WTC11 (cell line): ENCODE results near the gene RNF121. TPM values are rescaled to one million over a fixed set of nuclear protein-coding genes. Genes with fewer than 3 reads are reported as not detected.

Source experiments
- ATAC-seq: fragments of 200-7000 bp; cut with Tn5 transposase; 2 replicates; pipeline ENCODE4 v1.10.0; 2021; ENCODE audit warnings: mild to moderate bottlenecking, moderate library complexity
- CTCF ChIA-PET: fragments of 300-600 bp; sonication (Branson Sonifier 250); formaldehyde crosslinking; loops from one replicate; lab custom pipeline; 2021; ENCODE audit warnings: antibody characterized with exemption; lab: Charles Lee
- POLR2A ChIA-PET: fragments of 350-600 bp; sonication (Branson Sonifier 250); formaldehyde crosslinking; loops from one replicate; lab custom pipeline; 2021; ENCODE audit warnings: antibody characterized with exemption; lab: Charles Lee
- DNase-seq: peaks from one replicate; pipeline ENCODE4 v3.0.0; 2021; ENCODE audit warnings: low spot score
- H3K27ac Mint-ChIP-seq: 2 replicates; pipeline ENCODE4 v1.8.0; 2021; ENCODE audit warnings: mixed read lengths
- H3K27me3 Mint-ChIP-seq: 2 replicates; pipeline ENCODE4 v1.8.0; 2021; ENCODE audit warnings: low read depth, mild to moderate bottlenecking, moderate library complexity, mixed read lengths
- H3K36me3 Mint-ChIP-seq: 2 replicates; pipeline ENCODE4 v1.8.0; 2021; ENCODE audit warnings: mixed read lengths
- H3K4me1 Mint-ChIP-seq: 2 replicates; pipeline ENCODE4 v1.8.0; 2022; ENCODE audit warnings: mixed read lengths
- H3K4me3 Mint-ChIP-seq: 2 replicates; pipeline ENCODE4 v1.8.0; 2021; ENCODE audit warnings: mild to moderate bottlenecking, moderate library complexity, mixed read lengths
- H3K9me3 Mint-ChIP-seq: 2 replicates; pipeline ENCODE4 v1.8.0; 2021; ENCODE audit warnings: mixed read lengths
- GRHL2 ChIP-seq: fragments of 250-450 bp; sonication (Bioruptor Pico); IDR thresholded peaks from 2 replicates; pipeline ENCODE4 v1.8.0; 2022; ENCODE audit warnings: mild to moderate bottlenecking, moderate library complexity; ENCODE audit not compliant: insufficient replicate concordance, severe bottlenecking
- MYBL2 ChIP-seq: sonication (generic); formaldehyde crosslinking; IDR thresholded peaks from 2 replicates; pipeline ENCODE4 v1.8.1; 2023; ENCODE audit warnings: mild to moderate bottlenecking, moderate library complexity, missing genetic modification reagents
- USF1 ChIP-seq: sonication (generic); formaldehyde crosslinking; IDR thresholded peaks from 2 replicates; pipeline ENCODE4 v1.8.0; 2022; ENCODE audit warnings: mild to moderate bottlenecking, missing genetic modification reagents
- ZNF281 ChIP-seq: sonication (generic); formaldehyde crosslinking; IDR thresholded peaks from 2 replicates; pipeline ENCODE4 v1.8.0; 2023; ENCODE audit warnings: mild to moderate bottlenecking, missing genetic modification reagents
- ZNF317 ChIP-seq: sonication (generic); formaldehyde crosslinking; IDR thresholded peaks from 2 replicates; pipeline ENCODE4 v1.8.1; 2023; ENCODE audit warnings: low read depth, mild to moderate bottlenecking, moderate library complexity, missing genetic modification reagents, borderline replicate concordance
- ZNF396 ChIP-seq: fragments of 250-450 bp; sonication (Bioruptor Pico); IDR thresholded peaks from 2 replicates; pipeline ENCODE4 v1.8.0; 2021; ENCODE audit warnings: mild to moderate bottlenecking, moderate library complexity, borderline replicate concordance
- ZNF532 ChIP-seq: fragments of 250-450 bp; sonication (Bioruptor Pico); IDR thresholded peaks from 2 replicates; pipeline ENCODE4 v1.9.0; 2021; ENCODE audit warnings: mild to moderate bottlenecking, borderline replicate concordance
- total RNA-seq: library from RNA; stranded (reverse); gene quantifications from 3 replicates; pipeline ENCODE4 v1.2.3, GENCODE V29; 2021
- TF ChIP-seq, protein P1 (sequence below): sonication (generic); formaldehyde crosslinking; IDR thresholded peaks from 2 replicates; pipeline ENCODE4 v1.8.0; 2023; ENCODE audit warnings: missing genetic modification reagents, mild to moderate bottlenecking, borderline replicate concordance
- TF ChIP-seq, protein P2 (sequence below): sonication (generic); formaldehyde crosslinking; IDR thresholded peaks from 2 replicates; pipeline ENCODE4 v1.8.0; 2022; ENCODE audit warnings: mild to moderate bottlenecking, missing genetic modification reagents
- TF ChIP-seq, protein P3 (sequence below): sonication (generic); formaldehyde crosslinking; IDR thresholded peaks from 2 replicates; pipeline ENCODE4 v1.8.1; 2023; ENCODE audit warnings: mild to moderate bottlenecking, missing genetic modification reagents, moderate library complexity
- TF ChIP-seq, protein P4 (sequence below): sonication (generic); formaldehyde crosslinking; IDR thresholded peaks from 2 replicates; pipeline ENCODE4 v1.8.1; 2022; ENCODE audit warnings: low read depth, missing genetic modification reagents, borderline replicate concordance
- TF ChIP-seq, protein P5 (sequence below): sonication (generic); formaldehyde crosslinking; IDR thresholded peaks from 2 replicates; pipeline ENCODE4 v1.8.1; 2023; ENCODE audit warnings: mild to moderate bottlenecking, missing genetic modification reagents, moderate library complexity

Gene RNF121
- total RNA-seq, 1 experiment from 2014 or later: 40.2 TPM

DNA sequence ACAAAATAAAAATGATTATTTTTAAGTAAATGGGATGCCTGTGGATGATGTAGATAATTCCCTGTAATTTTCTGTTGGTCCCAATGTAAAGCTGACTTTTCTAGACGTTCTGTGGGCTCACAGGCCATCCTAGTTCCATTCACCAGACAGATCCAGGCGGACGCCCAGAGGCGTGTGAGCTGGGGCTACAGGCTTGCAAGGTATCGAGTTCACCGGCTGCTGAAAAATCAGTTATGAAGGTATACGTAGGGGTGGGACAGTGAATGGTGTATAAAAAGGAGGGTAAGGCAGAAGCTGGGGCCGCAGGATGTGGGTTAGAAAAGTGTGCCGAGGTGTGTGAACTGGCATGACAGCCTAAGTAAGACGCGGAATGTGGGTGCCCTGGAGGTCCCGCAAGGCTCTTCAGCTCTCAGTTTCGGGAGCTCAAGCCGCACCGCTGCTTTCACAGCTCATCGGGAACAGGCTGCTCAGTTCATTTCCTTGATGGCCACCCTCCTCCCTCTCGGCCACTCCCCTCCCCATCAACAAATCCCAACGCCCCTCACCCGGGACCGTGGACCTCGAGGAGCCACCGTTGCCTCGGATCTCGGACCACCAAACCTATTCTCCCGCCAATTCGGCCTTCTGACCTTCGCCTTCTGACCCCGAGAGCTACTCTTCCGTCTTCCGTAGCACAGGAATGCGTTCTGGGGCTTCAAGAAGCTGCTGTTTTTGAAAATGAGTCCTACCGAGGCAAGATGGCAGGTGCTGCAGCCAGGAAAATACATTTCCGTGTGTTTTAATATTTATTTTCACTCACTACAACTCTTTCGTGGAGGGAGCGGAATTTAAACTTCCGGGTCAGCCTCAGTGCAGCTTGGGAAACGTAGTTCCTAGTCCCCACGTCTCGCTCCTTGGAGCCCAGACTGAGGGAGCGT, 768 bp upstream of the RNF121 start, which contains the start of gene XNDC1N (continued):
- TF ChIP-seq, protein P1, sequence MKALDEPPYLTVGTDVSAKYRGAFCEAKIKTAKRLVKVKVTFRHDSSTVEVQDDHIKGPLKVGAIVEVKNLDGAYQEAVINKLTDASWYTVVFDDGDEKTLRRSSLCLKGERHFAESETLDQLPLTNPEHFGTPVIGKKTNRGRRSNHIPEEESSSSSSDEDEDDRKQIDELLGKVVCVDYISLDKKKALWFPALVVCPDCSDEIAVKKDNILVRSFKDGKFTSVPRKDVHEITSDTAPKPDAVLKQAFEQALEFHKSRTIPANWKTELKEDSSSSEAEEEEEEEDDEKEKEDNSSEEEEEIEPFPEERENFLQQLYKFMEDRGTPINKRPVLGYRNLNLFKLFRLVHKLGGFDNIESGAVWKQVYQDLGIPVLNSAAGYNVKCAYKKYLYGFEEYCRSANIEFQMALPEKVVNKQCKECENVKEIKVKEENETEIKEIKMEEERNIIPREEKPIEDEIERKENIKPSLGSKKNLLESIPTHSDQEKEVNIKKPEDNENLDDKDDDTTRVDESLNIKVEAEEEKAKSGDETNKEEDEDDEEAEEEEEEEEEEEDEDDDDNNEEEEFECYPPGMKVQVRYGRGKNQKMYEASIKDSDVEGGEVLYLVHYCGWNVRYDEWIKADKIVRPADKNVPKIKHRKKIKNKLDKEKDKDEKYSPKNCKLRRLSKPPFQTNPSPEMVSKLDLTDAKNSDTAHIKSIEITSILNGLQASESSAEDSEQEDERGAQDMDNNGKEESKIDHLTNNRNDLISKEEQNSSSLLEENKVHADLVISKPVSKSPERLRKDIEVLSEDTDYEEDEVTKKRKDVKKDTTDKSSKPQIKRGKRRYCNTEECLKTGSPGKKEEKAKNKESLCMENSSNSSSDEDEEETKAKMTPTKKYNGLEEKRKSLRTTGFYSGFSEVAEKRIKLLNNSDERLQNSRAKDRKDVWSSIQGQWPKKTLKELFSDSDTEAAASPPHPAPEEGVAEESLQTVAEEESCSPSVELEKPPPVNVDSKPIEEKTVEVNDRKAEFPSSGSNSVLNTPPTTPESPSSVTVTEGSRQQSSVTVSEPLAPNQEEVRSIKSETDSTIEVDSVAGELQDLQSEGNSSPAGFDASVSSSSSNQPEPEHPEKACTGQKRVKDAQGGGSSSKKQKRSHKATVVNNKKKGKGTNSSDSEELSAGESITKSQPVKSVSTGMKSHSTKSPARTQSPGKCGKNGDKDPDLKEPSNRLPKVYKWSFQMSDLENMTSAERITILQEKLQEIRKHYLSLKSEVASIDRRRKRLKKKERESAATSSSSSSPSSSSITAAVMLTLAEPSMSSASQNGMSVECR (CRISPR knock-in tag): 0 out of 2 replicates have a peak, but pooled peaks have one; percentile 49
- TF ChIP-seq, protein P2, sequence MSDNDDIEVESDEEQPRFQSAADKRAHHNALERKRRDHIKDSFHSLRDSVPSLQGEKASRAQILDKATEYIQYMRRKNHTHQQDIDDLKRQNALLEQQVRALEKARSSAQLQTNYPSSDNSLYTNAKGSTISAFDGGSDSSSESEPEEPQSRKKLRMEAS (CRISPR knock-in tag): peak; percentile 21

GRCh38 chr11:71929491-71929890, 645 bp downstream of the RNF121 start:
- Mint-ChIP-seq H3K27me3 (no peaks in the 10 kb centered on the region), H3K36me3 (peaks cover 13% of the 10 kb centered on the region), H3K27ac (peak overlapping the region; percentile 99), H3K4me1 (peaks cover 22% of the 10 kb centered on the region), H3K9me3 (no peaks in the 10 kb centered on the region), H3K4me3 (peak overlapping the region; percentile 90)
- CTCF ChIA-PET: interaction anchor here (1.1 to 1.8 kb wide), 4 partner anchors 9 to 129 kb away, joined by 3 to 14 read pairs (median 5); no protein-coding TSS in a partner anchor
- POLR2A ChIA-PET: no interaction called here
- no peak for DNase-seq
- no peak for ATAC-seq
- TF ChIP-seq GRHL2 (CRISPR knock-in tag) (no peak), ZNF281 (CRISPR knock-in tag) (no peak), USF1 (CRISPR knock-in tag) (no peak), ZNF532 (no peak), MYBL2 (CRISPR knock-in tag) (no peak), ZNF317 (no peak), ZNF396 (CRISPR knock-in tag) (no peak)
- TF ChIP-seq, protein P3, sequence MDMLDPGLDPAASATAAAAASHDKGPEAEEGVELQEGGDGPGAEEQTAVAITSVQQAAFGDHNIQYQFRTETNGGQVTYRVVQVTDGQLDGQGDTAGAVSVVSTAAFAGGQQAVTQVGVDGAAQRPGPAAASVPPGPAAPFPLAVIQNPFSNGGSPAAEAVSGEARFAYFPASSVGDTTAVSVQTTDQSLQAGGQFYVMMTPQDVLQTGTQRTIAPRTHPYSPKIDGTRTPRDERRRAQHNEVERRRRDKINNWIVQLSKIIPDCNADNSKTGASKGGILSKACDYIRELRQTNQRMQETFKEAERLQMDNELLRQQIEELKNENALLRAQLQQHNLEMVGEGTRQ: no peak
- TF ChIP-seq, protein P4, sequence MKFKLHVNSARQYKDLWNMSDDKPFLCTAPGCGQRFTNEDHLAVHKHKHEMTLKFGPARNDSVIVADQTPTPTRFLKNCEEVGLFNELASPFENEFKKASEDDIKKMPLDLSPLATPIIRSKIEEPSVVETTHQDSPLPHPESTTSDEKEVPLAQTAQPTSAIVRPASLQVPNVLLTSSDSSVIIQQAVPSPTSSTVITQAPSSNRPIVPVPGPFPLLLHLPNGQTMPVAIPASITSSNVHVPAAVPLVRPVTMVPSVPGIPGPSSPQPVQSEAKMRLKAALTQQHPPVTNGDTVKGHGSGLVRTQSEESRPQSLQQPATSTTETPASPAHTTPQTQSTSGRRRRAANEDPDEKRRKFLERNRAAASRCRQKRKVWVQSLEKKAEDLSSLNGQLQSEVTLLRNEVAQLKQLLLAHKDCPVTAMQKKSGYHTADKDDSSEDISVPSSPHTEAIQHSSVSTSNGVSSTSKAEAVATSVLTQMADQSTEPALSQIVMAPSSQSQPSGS (CRISPR knock-in tag): no peak
- TF ChIP-seq, protein P5, sequence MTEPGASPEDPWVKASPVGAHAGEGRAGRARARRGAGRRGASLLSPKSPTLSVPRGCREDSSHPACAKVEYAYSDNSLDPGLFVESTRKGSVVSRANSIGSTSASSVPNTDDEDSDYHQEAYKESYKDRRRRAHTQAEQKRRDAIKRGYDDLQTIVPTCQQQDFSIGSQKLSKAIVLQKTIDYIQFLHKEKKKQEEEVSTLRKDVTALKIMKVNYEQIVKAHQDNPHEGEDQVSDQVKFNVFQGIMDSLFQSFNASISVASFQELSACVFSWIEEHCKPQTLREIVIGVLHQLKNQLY (CRISPR knock-in tag): no peak
